WTC11 (cell line): ENCODE results near the gene CDK4. TPM values are rescaled to one million over a fixed set of nuclear protein-coding genes. Genes with fewer than 3 reads are reported as not detected.

Source experiments
- ATAC-seq: fragments of 200-7000 bp; cut with Tn5 transposase; 2 replicates; pipeline ENCODE4 v1.10.0; 2021; ENCODE audit warnings: mild to moderate bottlenecking, moderate library complexity
- CTCF ChIA-PET: fragments of 300-600 bp; sonication (Branson Sonifier 250); formaldehyde crosslinking; loops from one replicate; lab custom pipeline; 2021; ENCODE audit warnings: antibody characterized with exemption; lab: Charles Lee
- POLR2A ChIA-PET: fragments of 350-600 bp; sonication (Branson Sonifier 250); formaldehyde crosslinking; loops from one replicate; lab custom pipeline; 2021; ENCODE audit warnings: antibody characterized with exemption; lab: Charles Lee
- DNase-seq: peaks from one replicate; pipeline ENCODE4 v3.0.0; 2021; ENCODE audit warnings: low spot score
- H3K27ac Mint-ChIP-seq: 2 replicates; pipeline ENCODE4 v1.8.0; 2021; ENCODE audit warnings: mixed read lengths
- H3K27me3 Mint-ChIP-seq: 2 replicates; pipeline ENCODE4 v1.8.0; 2021; ENCODE audit warnings: low read depth, mild to moderate bottlenecking, moderate library complexity, mixed read lengths
- H3K36me3 Mint-ChIP-seq: 2 replicates; pipeline ENCODE4 v1.8.0; 2021; ENCODE audit warnings: mixed read lengths
- H3K4me1 Mint-ChIP-seq: 2 replicates; pipeline ENCODE4 v1.8.0; 2022; ENCODE audit warnings: mixed read lengths
- H3K4me3 Mint-ChIP-seq: 2 replicates; pipeline ENCODE4 v1.8.0; 2021; ENCODE audit warnings: mild to moderate bottlenecking, moderate library complexity, mixed read lengths
- H3K9me3 Mint-ChIP-seq: 2 replicates; pipeline ENCODE4 v1.8.0; 2021; ENCODE audit warnings: mixed read lengths
- CREB1 ChIP-seq: sonication (generic); formaldehyde crosslinking; IDR thresholded peaks from 2 replicates; pipeline ENCODE4 v1.8.0; 2023; ENCODE audit warnings: mild to moderate bottlenecking, missing genetic modification reagents
- E2F5 ChIP-seq: sonication (generic); formaldehyde crosslinking; IDR thresholded peaks from 2 replicates; pipeline ENCODE4 v1.8.1; 2022; ENCODE audit warnings: mild to moderate bottlenecking, moderate library complexity, missing genetic modification reagents
- EMX1 ChIP-seq: fragments of 250-450 bp; sonication (Bioruptor Pico); IDR thresholded peaks from 2 replicates; pipeline ENCODE4 v1.8.0; 2021; ENCODE audit warnings: mild to moderate bottlenecking
- FOXJ3 ChIP-seq: sonication (generic); formaldehyde crosslinking; IDR thresholded peaks from 2 replicates; pipeline ENCODE4 v1.9.0; 2021; ENCODE audit warnings: missing genetic modification reagents, mild to moderate bottlenecking, borderline replicate concordance
- FOXK1 ChIP-seq: sonication (generic); formaldehyde crosslinking; IDR thresholded peaks from 2 replicates; pipeline ENCODE4 v1.8.0; 2022; ENCODE audit warnings: mild to moderate bottlenecking, moderate library complexity, missing genetic modification reagents
- KAT7 ChIP-seq: sonication (generic); formaldehyde crosslinking; IDR thresholded peaks from 2 replicates; pipeline ENCODE4 v1.8.1; 2023; ENCODE audit warnings: missing genetic modification reagents, mild to moderate bottlenecking, borderline replicate concordance
- MLX ChIP-seq: sonication (generic); formaldehyde crosslinking; IDR thresholded peaks from 2 replicates; pipeline ENCODE4 v1.8.1; 2023; ENCODE audit warnings: mild to moderate bottlenecking, missing genetic modification reagents, moderate library complexity
- MYBL2 ChIP-seq: sonication (generic); formaldehyde crosslinking; IDR thresholded peaks from 2 replicates; pipeline ENCODE4 v1.8.1; 2023; ENCODE audit warnings: mild to moderate bottlenecking, moderate library complexity, missing genetic modification reagents
- NFATC4 ChIP-seq: fragments of 250-450 bp; sonication (Bioruptor Pico); IDR thresholded peaks from 2 replicates; pipeline ENCODE4 v1.9.0; 2021; ENCODE audit warnings: mild to moderate bottlenecking
- NR2C2 ChIP-seq: sonication (generic); formaldehyde crosslinking; IDR thresholded peaks from 2 replicates; pipeline ENCODE4 v1.8.0; 2022; ENCODE audit warnings: mild to moderate bottlenecking, missing genetic modification reagents
- RORB ChIP-seq: fragments of 250-450 bp; sonication (Bioruptor Pico); IDR thresholded peaks from 2 replicates; pipeline ENCODE4 v1.9.0; 2021; ENCODE audit warnings: mild to moderate bottlenecking
- TEAD1 ChIP-seq: sonication (generic); formaldehyde crosslinking; IDR thresholded peaks from 2 replicates; pipeline ENCODE4 v1.8.0; 2022; ENCODE audit warnings: mild to moderate bottlenecking, missing genetic modification reagents
- USF2 ChIP-seq: sonication (generic); formaldehyde crosslinking; IDR thresholded peaks from 2 replicates; pipeline ENCODE4 v1.8.1; 2023; ENCODE audit warnings: mild to moderate bottlenecking, missing genetic modification reagents, moderate library complexity
- ZBTB21 ChIP-seq: sonication (generic); formaldehyde crosslinking; IDR thresholded peaks from 2 replicates; pipeline ENCODE4 v1.8.1; 2023; ENCODE audit warnings: mild to moderate bottlenecking, missing genetic modification reagents, borderline replicate concordance
- total RNA-seq: library from RNA; stranded (reverse); gene quantifications from 3 replicates; pipeline ENCODE4 v1.2.3, GENCODE V29; 2021
- TF ChIP-seq, protein P1 (sequence below): sonication (generic); formaldehyde crosslinking; IDR thresholded peaks from 2 replicates; pipeline ENCODE4 v1.8.0; 2022; ENCODE audit warnings: mild to moderate bottlenecking, missing genetic modification reagents
- TF ChIP-seq, protein P2 (sequence below): sonication (generic); formaldehyde crosslinking; IDR thresholded peaks from 2 replicates; pipeline ENCODE4 v1.8.1; 2023; ENCODE audit warnings: mild to moderate bottlenecking, missing genetic modification reagents
- TF ChIP-seq, protein P3 (sequence below): sonication (generic); formaldehyde crosslinking; IDR thresholded peaks from 2 replicates; pipeline ENCODE4 v1.8.1; 2022; ENCODE audit warnings: mild to moderate bottlenecking, missing genetic modification reagents, moderate library complexity, borderline replicate concordance
- TF ChIP-seq, protein P4 (sequence below): sonication (generic); formaldehyde crosslinking; IDR thresholded peaks from 2 replicates; pipeline ENCODE4 v1.8.1; 2022; ENCODE audit warnings: low read depth, missing genetic modification reagents, borderline replicate concordance

CDK4 gene
- total RNA-seq, 1 experiment from 2014 or later = 152 TPM

- Mint-ChIP-seq H3K9me3 (no peaks in the 10 kb centered on the region), H3K36me3 (no peaks in the 10 kb centered on the region), H3K27ac (no peak overlapping the region), H3K27me3 (peaks cover 16% of the 10 kb centered on the region), H3K4me3 (no peak overlapping the region), H3K4me1 (peaks cover 2% of the 10 kb centered on the region; the same call in 1 of the 2 replicates)
- DNase-seq (no peak), ATAC-seq (no peak)
- POLR2A ChIA-PET = no interaction called here
- TF ChIP-seq ZBTB21 (no peak), NR2C2 (CRISPR knock-in tag) (no peak), FOXK1 (CRISPR knock-in tag) (no peak), EMX1 (CRISPR knock-in tag) (no peak), FOXJ3 (CRISPR knock-in tag) (no peak), MYBL2 (no peak), KAT7 (CRISPR knock-in tag) (no peak), NFATC4 (CRISPR knock-in tag) (no peak), E2F5 (CRISPR knock-in tag) (no peak)
- TF ChIP-seq, protein P1, sequence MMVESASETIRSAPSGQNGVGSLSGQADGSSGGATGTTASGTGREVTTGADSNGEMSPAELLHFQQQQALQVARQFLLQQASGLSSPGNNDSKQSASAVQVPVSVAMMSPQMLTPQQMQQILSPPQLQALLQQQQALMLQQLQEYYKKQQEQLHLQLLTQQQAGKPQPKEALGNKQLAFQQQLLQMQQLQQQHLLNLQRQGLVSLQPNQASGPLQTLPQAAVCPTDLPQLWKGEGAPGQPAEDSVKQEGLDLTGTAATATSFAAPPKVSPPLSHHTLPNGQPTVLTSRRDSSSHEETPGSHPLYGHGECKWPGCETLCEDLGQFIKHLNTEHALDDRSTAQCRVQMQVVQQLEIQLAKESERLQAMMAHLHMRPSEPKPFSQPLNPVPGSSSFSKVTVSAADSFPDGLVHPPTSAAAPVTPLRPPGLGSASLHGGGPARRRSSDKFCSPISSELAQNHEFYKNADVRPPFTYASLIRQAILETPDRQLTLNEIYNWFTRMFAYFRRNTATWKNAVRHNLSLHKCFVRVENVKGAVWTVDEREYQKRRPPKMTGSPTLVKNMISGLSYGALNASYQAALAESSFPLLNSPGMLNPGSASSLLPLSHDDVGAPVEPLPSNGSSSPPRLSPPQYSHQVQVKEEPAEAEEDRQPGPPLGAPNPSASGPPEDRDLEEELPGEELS (CRISPR knock-in tag) = no peak
- TF ChIP-seq, protein P2, sequence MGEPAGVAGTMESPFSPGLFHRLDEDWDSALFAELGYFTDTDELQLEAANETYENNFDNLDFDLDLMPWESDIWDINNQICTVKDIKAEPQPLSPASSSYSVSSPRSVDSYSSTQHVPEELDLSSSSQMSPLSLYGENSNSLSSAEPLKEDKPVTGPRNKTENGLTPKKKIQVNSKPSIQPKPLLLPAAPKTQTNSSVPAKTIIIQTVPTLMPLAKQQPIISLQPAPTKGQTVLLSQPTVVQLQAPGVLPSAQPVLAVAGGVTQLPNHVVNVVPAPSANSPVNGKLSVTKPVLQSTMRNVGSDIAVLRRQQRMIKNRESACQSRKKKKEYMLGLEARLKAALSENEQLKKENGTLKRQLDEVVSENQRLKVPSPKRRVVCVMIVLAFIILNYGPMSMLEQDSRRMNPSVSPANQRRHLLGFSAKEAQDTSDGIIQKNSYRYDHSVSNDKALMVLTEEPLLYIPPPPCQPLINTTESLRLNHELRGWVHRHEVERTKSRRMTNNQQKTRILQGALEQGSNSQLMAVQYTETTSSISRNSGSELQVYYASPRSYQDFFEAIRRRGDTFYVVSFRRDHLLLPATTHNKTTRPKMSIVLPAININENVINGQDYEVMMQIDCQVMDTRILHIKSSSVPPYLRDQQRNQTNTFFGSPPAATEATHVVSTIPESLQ (CRISPR knock-in tag) = no peak
- CTCF ChIA-PET = interaction anchor here (0.7 kb wide), 1 partner anchor 20 kb away, joined by 3 read pairs; no protein-coding TSS in a partner anchor
Observed at GRCh38 chr12:57777367-57777766, 25.3 kb upstream of the CDK4 start.

DNA sequence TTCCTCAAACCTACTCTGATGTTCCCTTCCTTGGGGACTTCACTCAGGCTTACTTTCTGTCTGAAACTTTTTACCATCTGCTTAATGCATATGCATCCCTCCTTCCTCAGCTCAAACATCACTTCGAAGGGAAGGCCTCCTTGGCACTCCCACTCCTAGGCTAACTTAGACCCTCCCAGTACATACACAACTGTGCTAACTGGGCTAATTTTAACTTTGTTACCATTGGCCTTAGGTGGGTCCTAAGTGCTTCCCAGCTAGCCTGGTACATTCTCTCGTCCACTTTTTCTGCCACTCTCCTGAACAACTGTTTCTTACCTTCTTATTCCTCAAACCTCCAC is 24.1 kb upstream of the CDK4 start:
- ATAC-seq (no peak), DNase-seq (no peak)
- TF ChIP-seq USF2 (CRISPR knock-in tag) (no peak), TEAD1 (no peak), MLX (no peak), CREB1 (no peak), RORB (CRISPR knock-in tag) (no peak)
- TF ChIP-seq, protein P3, sequence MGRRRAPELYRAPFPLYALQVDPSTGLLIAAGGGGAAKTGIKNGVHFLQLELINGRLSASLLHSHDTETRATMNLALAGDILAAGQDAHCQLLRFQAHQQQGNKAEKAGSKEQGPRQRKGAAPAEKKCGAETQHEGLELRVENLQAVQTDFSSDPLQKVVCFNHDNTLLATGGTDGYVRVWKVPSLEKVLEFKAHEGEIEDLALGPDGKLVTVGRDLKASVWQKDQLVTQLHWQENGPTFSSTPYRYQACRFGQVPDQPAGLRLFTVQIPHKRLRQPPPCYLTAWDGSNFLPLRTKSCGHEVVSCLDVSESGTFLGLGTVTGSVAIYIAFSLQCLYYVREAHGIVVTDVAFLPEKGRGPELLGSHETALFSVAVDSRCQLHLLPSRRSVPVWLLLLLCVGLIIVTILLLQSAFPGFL = no peak
- TF ChIP-seq, protein P4, sequence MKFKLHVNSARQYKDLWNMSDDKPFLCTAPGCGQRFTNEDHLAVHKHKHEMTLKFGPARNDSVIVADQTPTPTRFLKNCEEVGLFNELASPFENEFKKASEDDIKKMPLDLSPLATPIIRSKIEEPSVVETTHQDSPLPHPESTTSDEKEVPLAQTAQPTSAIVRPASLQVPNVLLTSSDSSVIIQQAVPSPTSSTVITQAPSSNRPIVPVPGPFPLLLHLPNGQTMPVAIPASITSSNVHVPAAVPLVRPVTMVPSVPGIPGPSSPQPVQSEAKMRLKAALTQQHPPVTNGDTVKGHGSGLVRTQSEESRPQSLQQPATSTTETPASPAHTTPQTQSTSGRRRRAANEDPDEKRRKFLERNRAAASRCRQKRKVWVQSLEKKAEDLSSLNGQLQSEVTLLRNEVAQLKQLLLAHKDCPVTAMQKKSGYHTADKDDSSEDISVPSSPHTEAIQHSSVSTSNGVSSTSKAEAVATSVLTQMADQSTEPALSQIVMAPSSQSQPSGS (CRISPR knock-in tag) = no peak
- Mint-ChIP-seq H3K27ac (no peak overlapping the region), H3K4me3 (no peak overlapping the region), H3K36me3 (no peaks in the 10 kb centered on the region), H3K9me3 (no peaks in the 10 kb centered on the region), H3K4me1 (peaks cover 6% of the 10 kb centered on the region; the same call in 1 of the 2 replicates), H3K27me3 (peaks cover 16% of the 10 kb centered on the region)
- CTCF ChIA-PET = interaction anchor here (1.7 kb wide), 1 partner anchor 27 kb away, joined by 5 read pairs; no protein-coding TSS in a partner anchor
- POLR2A ChIA-PET = no interaction called here
